GM10266 (cell line): ENCODE measurements around the gene ADPGK.

Source experiments
- DNase-seq: peaks from one replicate; pipeline ENCODE4 v3.0.0; 2012; ENCODE audit errors: extremely low spot score
- CTCF ChIP-seq: IDR thresholded peaks from 2 replicates; pipeline ENCODE4 v1.5.1; 2012; ENCODE audit warnings: mild to moderate bottlenecking, low read depth; ENCODE audit not compliant: control insufficient read depth, insufficient read depth; ENCODE audit errors: missing control alignments

ADPGK gene

DNA sequence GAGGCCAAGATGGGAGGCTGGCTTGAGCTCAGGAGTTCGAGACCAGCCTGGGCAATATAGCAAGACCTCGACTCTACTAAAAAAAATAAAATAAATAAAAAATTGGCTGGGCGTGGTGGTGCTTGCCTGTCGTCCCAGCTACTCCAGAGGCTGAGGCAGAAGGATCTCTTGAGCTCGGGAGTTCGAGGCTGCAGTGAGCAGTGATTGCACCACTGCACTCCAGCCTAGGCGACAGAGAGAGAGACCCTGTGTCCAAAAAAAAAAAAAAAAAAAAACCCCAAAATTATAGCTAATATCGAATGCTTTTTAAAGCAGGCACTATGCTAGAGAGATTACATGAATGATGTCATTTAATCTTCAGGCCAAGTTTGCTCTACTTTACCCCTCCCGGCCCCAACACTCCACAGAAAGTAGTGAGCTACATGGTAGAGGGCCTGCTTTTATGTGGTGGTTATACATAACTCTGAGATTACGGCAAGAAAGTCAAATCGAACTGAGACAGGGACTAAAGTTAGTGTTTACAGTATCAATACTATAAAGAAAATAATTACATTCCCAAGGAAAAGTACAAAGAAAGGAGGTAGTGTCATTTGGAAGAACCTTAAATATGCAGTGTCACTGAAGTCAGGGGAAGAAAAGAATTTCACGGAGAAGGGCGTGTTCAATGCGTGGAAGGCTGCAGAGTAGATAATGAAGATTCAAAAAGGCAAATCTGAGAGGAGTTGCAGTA, 1.1 kb downstream of the ADPGK start:
- no peak for TF ChIP-seq CTCF
- DNase-seq: no peak

GRCh38 chr15:72781631-72782030, 1.9 kb downstream of the ADPGK start:
- no peak for DNase-seq
- TF ChIP-seq CTCF: no peak

DNA sequence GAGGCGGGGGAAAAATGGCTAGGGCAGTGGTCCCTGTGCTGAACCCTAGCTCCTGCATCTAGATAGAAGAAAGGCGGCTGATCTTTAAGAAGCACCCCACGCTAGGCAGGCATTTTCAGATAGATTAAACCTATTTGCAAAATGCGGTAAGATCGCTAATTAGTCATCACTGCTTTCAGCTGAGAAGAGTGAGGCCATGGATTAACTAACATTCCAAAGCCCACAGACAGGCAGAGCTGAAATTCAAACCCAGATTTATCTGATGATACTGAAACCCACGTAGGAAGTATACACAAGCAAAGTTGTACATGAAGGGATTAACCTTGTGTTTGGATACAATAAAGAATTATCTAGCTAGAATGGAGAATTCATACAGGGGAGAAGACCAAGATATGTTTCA, 4.8 kb downstream of the ADPGK start:
- TF ChIP-seq CTCF: no peak
- no peak for DNase-seq

DNA sequence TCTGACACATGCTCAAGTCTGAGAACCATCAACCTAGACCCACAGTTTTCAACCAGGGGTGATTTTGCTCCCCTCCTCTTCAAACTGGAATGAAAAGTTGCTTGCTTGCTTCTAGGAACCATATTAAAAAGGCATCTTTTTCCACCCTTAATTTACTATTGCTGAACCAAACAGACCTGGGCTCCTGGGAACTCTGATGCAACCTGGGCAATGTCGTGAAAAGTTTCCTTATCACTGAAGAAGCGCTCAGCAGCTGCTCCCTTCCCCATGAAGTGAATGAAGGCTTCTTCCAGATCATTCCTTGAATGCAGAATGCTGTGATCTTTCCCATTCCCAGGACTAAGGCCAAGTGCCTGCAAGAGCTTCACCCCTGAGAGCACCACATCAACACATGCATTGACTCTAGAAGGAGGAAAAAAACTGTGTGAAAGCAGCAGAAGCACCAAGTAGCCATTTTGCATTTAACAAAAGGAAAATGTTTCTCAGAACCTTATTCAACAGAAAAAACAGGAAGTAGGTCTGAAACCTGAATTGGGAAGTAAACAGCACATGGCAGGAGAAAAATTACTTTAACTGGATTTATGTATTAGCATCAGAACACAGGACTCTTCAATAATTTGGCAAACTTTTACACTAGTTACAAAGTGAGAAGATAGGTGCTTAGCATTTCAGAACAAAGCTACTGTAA, 8.7 kb downstream of the ADPGK start:
- no peak for TF ChIP-seq CTCF
- no peak for DNase-seq

GRCh38 chr15:72771329-72771725, 12.2 kb downstream of the ADPGK start:
- no peak for DNase-seq
- TF ChIP-seq CTCF: no peak

- TF ChIP-seq CTCF: no peak
- DNase-seq: no peak
Measured at GRCh38 chr15:72770673-72771328, 12.8 kb downstream of the ADPGK start.

DNA sequence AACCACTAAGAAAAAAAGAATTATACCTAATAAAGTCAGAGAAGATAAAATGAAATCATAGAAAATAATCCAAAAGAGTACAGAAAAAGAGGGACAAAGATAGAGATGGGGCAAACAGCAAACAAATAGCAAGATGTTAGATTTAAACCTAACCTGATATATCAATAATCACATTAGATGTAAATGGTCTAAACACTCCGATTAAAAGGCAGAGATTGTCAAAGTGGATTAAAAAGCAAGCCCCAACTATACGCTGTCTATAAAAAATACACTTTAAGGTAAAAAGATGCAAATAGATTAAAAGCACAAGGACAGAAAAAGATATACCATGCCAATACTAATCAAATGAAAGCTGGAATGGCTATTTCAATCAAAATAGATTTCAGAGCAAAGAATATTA, 16.8 kb downstream of the ADPGK start:
- no peak for DNase-seq
- TF ChIP-seq CTCF: no peak
